GM23248 (cell line): ENCODE results near the gene MPP3.

Source experiments
- EZH2 ChIP-seq: fragments of 200-600 bp; sonication (generic); IDR thresholded peaks from 2 replicates; pipeline ENCODE4 v1.6.1; 2018; ENCODE audit warnings: antibody characterized with exemption, mild to moderate bottlenecking; ENCODE audit not compliant: insufficient read depth, poor library complexity, severe bottlenecking
- EZH2phosphoT487 ChIP-seq: fragments of 200-600 bp; sonication (generic); IDR thresholded peaks from 2 replicates; pipeline ENCODE4 v1.6.1; 2018; ENCODE audit warnings: antibody characterized with exemption, moderate library complexity, mild to moderate bottlenecking, low read depth; ENCODE audit not compliant: insufficient read depth

- TF ChIP-seq EZH2 (no peak), EZH2phosphoT487 (no peak)
These were observed 7.4 kb downstream of the MPP3 start for GRCh38 chr17:43825567-43825966.
